HepG2 (cell line): ENCODE data around the gene TMCC1.

Experiments used
- AHR ChIP-seq: IDR thresholded peaks from 2 replicates; pipeline ENCODE4 v1.6.1; 2018; ENCODE audit warnings: missing genetic modification reagents, missing compliant biosample characterization
- GABPA ChIP-seq, 2 experiments: IDR thresholded peaks; 2 replicates each; pipeline ENCODE4 v1.6.1; 2011 to 2016; ENCODE audit warnings: low read depth in 2 of 2, low read length in 1 of 2, missing biosample characterization in 1 of 2, missing genetic modification characterization in 1 of 2
- JARID2 ChIP-seq: sonication (generic); formaldehyde crosslinking; IDR thresholded peaks from 2 replicates; pipeline ENCODE4 v1.8.1; 2023; ENCODE audit warnings: missing genetic modification reagents, inconsistent platforms; ENCODE audit not compliant: insufficient replicate concordance
- MAFG ChIP-seq: sonication (generic); formaldehyde crosslinking; IDR thresholded peaks from 2 replicates; pipeline ENCODE4 v1.5.1; 2020; ENCODE audit warnings: mild to moderate bottlenecking, missing genetic modification reagents
- NFIC ChIP-seq: IDR thresholded peaks from 2 replicates; pipeline ENCODE4 v1.6.1; 2012; ENCODE audit warnings: mild to moderate bottlenecking, low read length, inconsistent platforms
- NFYC ChIP-seq: IDR thresholded peaks from 2 replicates; pipeline ENCODE4 v1.6.1; 2016; ENCODE audit warnings: missing genetic modification reagents, missing compliant biosample characterization
- POLR2A ChIP-seq, 2 experiments: IDR thresholded peaks; 2 replicates each; pipeline ENCODE4 v1.6.1; 2011; ENCODE audit warnings: low read depth in 2 of 2, low read length in 2 of 2, mild to moderate bottlenecking in 1 of 2, moderate library complexity in 1 of 2; ENCODE audit not compliant: insufficient read depth in 1 of 2
- POLR2AphosphoS5 ChIP-seq: IDR thresholded peaks from 2 replicates; pipeline ENCODE4 v1.6.1; 2012; ENCODE audit warnings: low read depth, low read length
- RARA ChIP-seq: IDR thresholded peaks from 2 replicates; pipeline ENCODE4 v1.6.1; 2016; ENCODE audit warnings: missing genetic modification reagents, missing compliant biosample characterization
- ZNF572 ChIP-seq: sonication (generic); formaldehyde crosslinking; IDR thresholded peaks from 2 replicates; pipeline ENCODE4 v1.5.1; 2020; ENCODE audit warnings: mild to moderate bottlenecking, missing genetic modification reagents
- TF ChIP-seq, protein P1 (sequence below): sonication (generic); formaldehyde crosslinking; conservative IDR thresholded peaks from 2 replicates; pipeline ENCODE4 v1.4.0; 2020; ENCODE audit warnings: missing genetic modification reagents

DNA sequence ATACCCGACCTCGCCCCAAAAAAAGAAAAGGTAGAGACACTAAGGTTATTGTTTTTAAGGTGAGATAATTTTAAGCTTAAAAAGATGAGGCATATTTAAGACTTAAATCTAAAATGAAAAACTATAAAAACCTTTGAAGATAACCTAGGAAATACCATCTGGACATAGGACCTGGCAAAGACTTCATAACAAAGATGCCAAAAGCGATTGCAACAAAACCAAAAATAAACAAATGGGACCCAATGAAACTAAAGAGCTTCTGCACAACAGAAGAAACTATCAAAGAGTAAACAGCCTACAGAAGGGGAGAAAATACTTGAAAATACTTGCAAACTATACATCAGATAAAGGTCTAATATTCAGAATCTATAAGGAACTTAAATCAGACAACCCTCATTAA is 80.9 kb downstream of the TMCC1 start:
- TF ChIP-seq POLR2A (IDR thresholded peaks at IDR 0.05; ENCODE audit: insufficient read depth in 1 of 2, low read depth in 2 of 2, low read length in 2 of 2), result no peak
- TF ChIP-seq NFYC (CRISPR knock-in tag), result no peak
- no peak for TF ChIP-seq NFIC
- no peak for TF ChIP-seq POLR2AphosphoS5
- TF ChIP-seq AHR, result no peak
- TF ChIP-seq RARA, result no peak
- TF ChIP-seq, protein P1, sequence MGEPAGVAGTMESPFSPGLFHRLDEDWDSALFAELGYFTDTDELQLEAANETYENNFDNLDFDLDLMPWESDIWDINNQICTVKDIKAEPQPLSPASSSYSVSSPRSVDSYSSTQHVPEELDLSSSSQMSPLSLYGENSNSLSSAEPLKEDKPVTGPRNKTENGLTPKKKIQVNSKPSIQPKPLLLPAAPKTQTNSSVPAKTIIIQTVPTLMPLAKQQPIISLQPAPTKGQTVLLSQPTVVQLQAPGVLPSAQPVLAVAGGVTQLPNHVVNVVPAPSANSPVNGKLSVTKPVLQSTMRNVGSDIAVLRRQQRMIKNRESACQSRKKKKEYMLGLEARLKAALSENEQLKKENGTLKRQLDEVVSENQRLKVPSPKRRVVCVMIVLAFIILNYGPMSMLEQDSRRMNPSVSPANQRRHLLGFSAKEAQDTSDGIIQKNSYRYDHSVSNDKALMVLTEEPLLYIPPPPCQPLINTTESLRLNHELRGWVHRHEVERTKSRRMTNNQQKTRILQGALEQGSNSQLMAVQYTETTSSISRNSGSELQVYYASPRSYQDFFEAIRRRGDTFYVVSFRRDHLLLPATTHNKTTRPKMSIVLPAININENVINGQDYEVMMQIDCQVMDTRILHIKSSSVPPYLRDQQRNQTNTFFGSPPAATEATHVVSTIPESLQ (CRISPR knock-in tag), result no peak
- TF ChIP-seq JARID2 (CRISPR knock-in tag), result no peak
- TF ChIP-seq GABPA (IDR thresholded peaks at IDR 0.05; ENCODE audit: low read depth, low read length), result no peak
- no peak for TF ChIP-seq GABPA (CRISPR knock-in tag; IDR thresholded peaks at IDR 0.05; ENCODE audit: low read depth)
- no peak for TF ChIP-seq ZNF572 (CRISPR knock-in tag)
- TF ChIP-seq MAFG (CRISPR knock-in tag), result no peak
